GM12873 (cell line): ENCODE results near the gene CNTN4.

Experiments used
- CTCF ChIP-seq: IDR thresholded peaks from 2 replicates; pipeline ENCODE4 v1.5.1; 2012; ENCODE audit warnings: low read depth, mild to moderate bottlenecking, moderate library complexity, low read length, control low read depth; ENCODE audit not compliant: insufficient read depth; ENCODE audit errors: missing control alignments

The CNTN4 gene

GRCh38 chr3:2826036-2826435 is 727.4 kb downstream of the CNTN4 start:
- TF ChIP-seq CTCF: no peak

GRCh38 chr3:2826453-2826852 is 727.8 kb downstream of the CNTN4 start:
- TF ChIP-seq CTCF: no peak

GRCh38 chr3:2837239-2837638 is 738.6 kb downstream of the CNTN4 start:
- no peak for TF ChIP-seq CTCF

- TF ChIP-seq CTCF: no peak
These were observed 739.2 kb downstream of the CNTN4 start for GRCh38 chr3:2837910-2838309.

GRCh38 chr3:2838546-2839157 is 740.0 kb downstream of the CNTN4 start:
- no peak for TF ChIP-seq CTCF

- TF ChIP-seq CTCF: no peak
These were observed 741.2 kb downstream of the CNTN4 start for GRCh38 chr3:2839876-2840275.

GRCh38 chr3:2847062-2847841 is 748.6 kb downstream of the CNTN4 start:
- TF ChIP-seq CTCF: no peak
